Diencephalon (tissue), 1 donor: ENCODE data around the gene ZNF182. TPM values are rescaled to one million over a fixed set of nuclear protein-coding genes. Genes with fewer than 3 reads are reported as not detected.

Source experiments
- total RNA-seq: library from RNA; depleted of rRNA; stranded (reverse); fragments of >200 nt; gene quantifications from one replicate; pipeline ENCODE4 v1.2.3, GENCODE V29; 2014

Gene ZNF182
- 7.2 TPM for total RNA-seq

GRCh38 chrX:48003758-48004457 is at the start of gene ZNF182:
ZNF182 (minus strand) TSS chrX:48003989; CDS start chrX:48002609, 1,380 bp downstream.

GRCh38 chrX:48006688-48007087 is 2.9 kb upstream of the ZNF182 start, which contains the start of gene SPACA5:
SPACA5 (plus strand) TSS chrX:48006988; CDS start chrX:48007803, 815 bp downstream.

Other genes starting within 250 kb of the ZNF182 start
- gene ZNF81, start 167.1 kb downstream of the ZNF182 start, total RNA-seq, result 16.6 TPM
- gene SPACA5, start 3.0 kb upstream of the ZNF182 start, total RNA-seq, result not detected
- 5.3 TPM for gene ZNF630, start 67.7 kb upstream of the ZNF182 start, total RNA-seq
- not detected for gene SPACA5B, start 126.6 kb upstream of the ZNF182 start, total RNA-seq
- gene SSX5, start 192.8 kb upstream of the ZNF182 start, total RNA-seq, result not detected